IPS-18a (cell line): Measurements from ENCODE around the gene TRIM27.
"Not testable (repeated sequence)": the region's sequence is repeated elsewhere in the genome, so short reads cannot be mapped to it uniquely, and the experiment has no call there.

ENCODE experiments used
- H3K27ac ChIP-seq: one replicate; pipeline ENCODE4 v1.5.1; 2013; ENCODE audit warnings: low read length
- H3K27me3 ChIP-seq: one replicate; pipeline ENCODE4 v1.6.1; 2013; ENCODE audit warnings: mild to moderate bottlenecking, low read length; ENCODE audit not compliant: control insufficient read depth, insufficient read depth
- H3K36me3 ChIP-seq: one replicate; pipeline ENCODE4 v1.6.1; 2013; ENCODE audit warnings: low read depth, low read length; ENCODE audit not compliant: control insufficient read depth
- H3K4me1 ChIP-seq: one replicate; pipeline ENCODE4 v1.6.1; 2013; ENCODE audit warnings: low read depth, low read length; ENCODE audit not compliant: control insufficient read depth
- H3K4me3 ChIP-seq: one replicate; pipeline ENCODE4 v1.5.1; 2013; ENCODE audit warnings: low read length
- H3K9ac ChIP-seq: one replicate; pipeline ENCODE4 v1.6.1; 2013; ENCODE audit warnings: mild to moderate bottlenecking, low read length, moderate library complexity
- H3K9me3 ChIP-seq: one replicate; pipeline ENCODE4 v1.6.1; 2013; ENCODE audit warnings: low read depth, low read length; ENCODE audit not compliant: control insufficient read depth

The TRIM27 gene

GRCh38 chr6:28923318-28924102 is at the start of gene TRIM27:
Gene TRIM27, minus strand, starts transcription at chr6:28923985. Its CDS starts 353 bp downstream, at chr6:28923632.
- Histone ChIP-seq H3K27ac (peak within 1 kb of the TSS; percentile 76), H3K4me1 (peaks cover 6% of the 10 kb centered on the region), H3K36me3 (peaks cover 29% of the 10 kb centered on the region), H3K27me3 (no peaks in the 10 kb centered on the region), H3K9ac (peak within 1 kb of the TSS; percentile 97), H3K9me3 (no peaks in the 10 kb centered on the region), H3K4me3 (peak within 1 kb of the TSS; percentile 90)

GRCh38 chr6:28970056-28970455 is 46.3 kb upstream of the TRIM27 start:
- not testable (repeated sequence) for H3K9ac ChIP-seq, H3K36me3 ChIP-seq, H3K4me3 ChIP-seq, H3K9me3 ChIP-seq, H3K4me1 ChIP-seq, H3K27ac ChIP-seq, H3K27me3 ChIP-seq

- Histone ChIP-seq H3K9me3 (peaks cover 6% of the 10 kb centered on the region), H3K4me1 (no peaks in the 10 kb centered on the region), H3K4me3 (no peak overlapping the region), H3K27ac (no peak overlapping the region), H3K27me3 (no peaks in the 10 kb centered on the region), H3K9ac (no peak overlapping the region), H3K36me3 (no peaks in the 10 kb centered on the region)
Observed at GRCh38 chr6:28969129-28969528, 45.3 kb upstream of the TRIM27 start.

- Histone ChIP-seq H3K9me3 (peaks cover 6% of the 10 kb centered on the region), H3K27me3 (no peaks in the 10 kb centered on the region), H3K9ac (no peak overlapping the region), H3K4me1 (no peaks in the 10 kb centered on the region), H3K36me3 (no peaks in the 10 kb centered on the region), H3K27ac (no peak overlapping the region), H3K4me3 (no peak overlapping the region)
Observed at GRCh38 chr6:28968476-28968875, 44.7 kb upstream of the TRIM27 start.

- no peaks in the 10 kb centered on the region for H3K4me1 ChIP-seq
- H3K27ac ChIP-seq = no peak overlapping the region
- no peak overlapping the region for H3K4me3 ChIP-seq
- no peaks in the 10 kb centered on the region for H3K36me3 ChIP-seq
- no peaks in the 10 kb centered on the region for H3K27me3 ChIP-seq
- no peak overlapping the region for H3K9ac ChIP-seq
- peaks cover 6% of the 10 kb centered on the region for H3K9me3 ChIP-seq
Observed at GRCh38 chr6:28965706-28966105, 41.9 kb upstream of the TRIM27 start.

GRCh38 chr6:28960846-28961500 is 37.2 kb upstream of the TRIM27 start:
- H3K9ac ChIP-seq = no peak overlapping the region
- H3K9me3 ChIP-seq = no peaks in the 10 kb centered on the region
- no peak overlapping the region for H3K4me3 ChIP-seq
- H3K4me1 ChIP-seq = no peaks in the 10 kb centered on the region
- H3K36me3 ChIP-seq = no peaks in the 10 kb centered on the region
- H3K27ac ChIP-seq = no peak overlapping the region
- H3K27me3 ChIP-seq = no peaks in the 10 kb centered on the region

GRCh38 chr6:28958561-28959243 is 34.9 kb upstream of the TRIM27 start:
- not testable (repeated sequence) for H3K4me3 ChIP-seq, H3K36me3 ChIP-seq, H3K27ac ChIP-seq, H3K9me3 ChIP-seq, H3K4me1 ChIP-seq, H3K27me3 ChIP-seq, H3K9ac ChIP-seq

GRCh38 chr6:28957795-28958314 is 34.1 kb upstream of the TRIM27 start:
- not testable (repeated sequence) for H3K9me3 ChIP-seq, H3K27ac ChIP-seq, H3K36me3 ChIP-seq, H3K4me3 ChIP-seq, H3K9ac ChIP-seq, H3K27me3 ChIP-seq, H3K4me1 ChIP-seq

- H3K4me1 ChIP-seq = no peaks in the 10 kb centered on the region
- peaks cover 9% of the 10 kb centered on the region for H3K27me3 ChIP-seq
- no peak overlapping the region for H3K9ac ChIP-seq
- H3K36me3 ChIP-seq = no peaks in the 10 kb centered on the region
- no peak overlapping the region for H3K27ac ChIP-seq
- H3K4me3 ChIP-seq = no peak overlapping the region
- H3K9me3 ChIP-seq = no peaks in the 10 kb centered on the region
Observed at GRCh38 chr6:28956331-28956730, 32.5 kb upstream of the TRIM27 start.

GRCh38 chr6:28953585-28954258 is 29.9 kb upstream of the TRIM27 start:
- Histone ChIP-seq H3K4me1 (no peaks in the 10 kb centered on the region), H3K36me3 (no peaks in the 10 kb centered on the region), H3K9me3 (no peaks in the 10 kb centered on the region), H3K4me3 (peak overlapping the region; percentile 92), H3K27me3 (peaks cover 9% of the 10 kb centered on the region), H3K27ac (no peak overlapping the region), H3K9ac (peak overlapping the region; percentile 47)

- no peaks in the 10 kb centered on the region for H3K4me1 ChIP-seq
- peaks cover 9% of the 10 kb centered on the region for H3K27me3 ChIP-seq
- no peak overlapping the region for H3K27ac ChIP-seq
- no peaks in the 10 kb centered on the region for H3K36me3 ChIP-seq
- H3K9ac ChIP-seq = peak overlapping the region; percentile 47
- peak overlapping the region; percentile 92 for H3K4me3 ChIP-seq
- H3K9me3 ChIP-seq = no peaks in the 10 kb centered on the region
Observed at GRCh38 chr6:28953039-28953584, 29.3 kb upstream of the TRIM27 start.
